Measurements from ENCODE around the gene CHAT. TPM values are rescaled to one million over a fixed set of nuclear protein-coding genes. Genes with fewer than 3 reads are reported as not detected.

Gene CHAT
- polyA plus RNA-seq, 4 donors, result not detected

DNA sequence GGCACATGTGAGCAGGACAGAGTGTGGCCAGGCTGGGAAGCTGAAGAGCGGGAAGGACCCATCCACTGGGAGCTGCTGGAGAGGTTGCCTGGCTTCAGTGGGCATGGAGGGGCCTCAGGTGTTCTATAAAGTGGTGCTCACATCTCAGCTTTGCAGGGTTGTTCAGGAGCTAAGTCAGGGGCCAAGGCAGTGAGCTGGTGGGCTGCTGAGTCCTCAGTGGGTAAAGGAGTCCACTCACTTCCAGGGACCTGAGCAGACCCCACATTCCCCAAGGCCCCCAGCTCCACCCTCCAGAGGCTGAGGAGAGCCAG lies 36.8 kb downstream of the CHAT start:
- no peak for DNase-seq (ENCODE audit: low read depth in 4 of 4, low spot score in 2 of 4)

DNA sequence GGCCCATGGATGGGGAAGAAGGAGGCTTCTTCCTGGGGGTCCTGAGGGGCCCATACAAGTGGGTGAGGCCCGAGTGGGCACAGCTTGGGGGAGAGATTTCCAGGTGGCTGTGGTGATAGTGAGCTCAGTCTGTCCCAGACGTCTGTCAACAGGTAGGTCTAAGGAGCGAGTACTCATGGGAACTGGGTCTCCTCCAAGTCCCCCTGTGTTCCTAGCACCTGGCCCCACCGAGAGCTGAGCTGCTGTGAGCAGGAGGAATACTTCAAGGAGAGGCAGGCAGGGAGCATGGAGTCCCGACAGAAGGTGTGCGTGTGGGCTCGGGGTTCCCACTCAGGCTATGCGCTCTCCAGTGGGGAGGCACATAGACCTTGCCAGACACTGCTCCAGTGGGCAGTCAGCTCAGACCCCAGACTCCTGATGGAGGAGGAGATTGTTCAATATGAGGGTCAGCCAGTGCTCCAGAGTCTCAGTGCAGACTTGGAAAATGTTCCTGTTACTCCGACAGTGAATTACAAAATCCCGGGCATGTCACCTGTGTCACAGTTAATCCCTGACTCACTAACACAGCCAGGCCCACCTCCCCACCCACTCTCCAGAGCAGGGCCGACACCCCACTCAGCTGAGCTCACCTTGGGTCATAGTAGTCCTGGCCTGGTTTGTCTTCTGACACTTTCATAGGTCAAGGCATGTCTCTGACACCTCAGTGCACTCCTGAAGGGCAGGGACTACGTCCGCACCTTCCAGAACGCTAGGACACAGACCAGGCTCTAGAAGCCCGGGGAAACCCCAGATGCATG lies 37.4 kb downstream of the CHAT start:
- DNase-seq (ENCODE audit: low read depth in 4 of 4, low spot score in 2 of 4), result no peak

DNA sequence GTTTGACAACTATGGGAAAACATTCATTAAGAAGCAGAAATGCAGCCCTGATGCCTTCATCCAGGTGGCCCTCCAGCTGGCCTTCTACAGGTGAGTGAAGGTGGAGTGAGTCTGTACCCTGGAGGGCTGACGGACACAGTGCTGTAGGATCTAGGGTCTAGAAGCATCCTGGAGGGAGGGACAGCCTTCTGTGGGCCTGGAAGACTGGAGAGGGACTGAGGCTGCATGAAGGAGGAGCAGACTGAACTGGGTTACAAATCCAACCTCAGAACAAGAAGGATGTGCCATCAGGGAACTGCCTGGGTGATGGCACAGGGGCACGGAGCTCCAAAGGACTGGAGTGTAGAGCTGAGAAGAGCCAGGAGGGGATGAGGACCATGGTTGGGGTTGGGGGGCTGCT lies 38.1 kb downstream of the CHAT start:
- no peak for DNase-seq (ENCODE audit: low read depth in 4 of 4, low spot score in 2 of 4)

DNA sequence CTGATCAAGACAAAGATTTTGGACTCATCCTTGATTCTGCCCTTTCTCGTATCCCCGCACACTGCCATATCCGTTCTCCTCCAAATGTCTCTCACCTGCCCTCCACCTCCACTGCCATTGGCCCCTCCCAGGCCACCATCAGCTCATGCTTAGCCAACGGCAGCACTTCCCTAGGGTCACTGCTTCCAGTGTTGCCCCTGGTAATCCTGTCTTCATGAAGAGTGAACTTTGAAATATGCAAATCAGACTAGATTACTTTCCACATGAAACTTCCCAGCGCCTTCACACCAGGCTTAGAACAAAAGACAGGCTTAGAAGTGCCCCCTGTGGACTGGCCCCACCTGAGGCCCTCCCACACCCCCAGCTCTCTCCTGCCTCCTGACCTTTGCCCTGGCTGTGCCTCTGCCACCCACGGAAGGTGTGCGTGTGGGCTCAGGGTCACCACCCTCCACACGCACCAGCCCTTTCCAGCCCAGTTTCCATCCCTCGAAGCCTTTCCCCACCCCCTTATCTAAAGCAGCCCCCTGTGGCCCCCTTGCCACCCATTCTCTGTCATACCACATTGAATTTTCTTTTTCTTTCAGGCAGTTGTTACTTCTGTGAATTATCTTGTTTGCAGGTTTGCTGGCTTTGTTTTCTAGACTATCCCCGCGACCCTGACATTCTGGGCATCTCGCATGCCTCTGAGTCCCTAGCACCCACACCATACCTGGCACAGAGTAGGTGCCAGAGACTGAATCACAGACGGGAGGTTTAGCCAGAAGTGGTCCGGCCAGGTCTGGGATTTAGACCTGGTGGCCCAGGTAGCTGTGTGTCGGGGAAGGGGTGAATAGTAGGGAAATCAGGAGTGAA lies 38.8 kb downstream of the CHAT start:
- DNase-seq (ENCODE audit: low read depth in 4 of 4, low spot score in 2 of 4), result no peak

DNA sequence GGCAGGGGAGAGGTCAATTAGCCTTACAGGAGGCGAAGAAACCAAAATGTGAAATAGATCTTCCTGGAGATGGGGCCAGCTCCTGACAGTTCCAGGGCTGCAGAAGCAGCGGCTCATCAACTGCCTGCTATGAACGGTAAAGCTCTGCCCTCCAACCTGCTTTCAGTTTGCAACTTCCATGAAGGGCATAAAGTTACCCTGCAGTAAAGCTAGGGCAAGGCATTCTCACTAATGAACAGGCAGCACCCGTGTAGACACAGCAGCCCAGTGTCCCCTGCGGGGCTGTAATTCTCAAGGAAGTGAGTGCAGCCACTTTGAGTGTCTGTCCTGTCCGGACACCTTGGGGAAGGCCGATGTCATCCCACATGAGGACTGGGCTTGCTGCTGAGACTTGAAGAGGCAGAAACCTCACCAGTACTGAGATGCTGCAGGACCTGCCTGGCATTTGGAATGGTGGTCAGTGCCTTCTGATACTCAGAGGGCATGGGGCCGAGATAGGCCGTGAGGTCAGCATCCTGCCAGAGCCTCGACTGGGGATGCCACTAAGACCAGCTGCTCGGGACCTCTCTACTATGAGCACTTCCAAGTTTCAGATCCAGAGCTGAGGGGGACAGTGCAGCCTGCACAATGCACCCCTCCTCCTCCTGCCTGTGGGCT lies 39.6 kb downstream of the CHAT start:
- no peak for DNase-seq (ENCODE audit: low read depth in 4 of 4, low spot score in 2 of 4)

DNA sequence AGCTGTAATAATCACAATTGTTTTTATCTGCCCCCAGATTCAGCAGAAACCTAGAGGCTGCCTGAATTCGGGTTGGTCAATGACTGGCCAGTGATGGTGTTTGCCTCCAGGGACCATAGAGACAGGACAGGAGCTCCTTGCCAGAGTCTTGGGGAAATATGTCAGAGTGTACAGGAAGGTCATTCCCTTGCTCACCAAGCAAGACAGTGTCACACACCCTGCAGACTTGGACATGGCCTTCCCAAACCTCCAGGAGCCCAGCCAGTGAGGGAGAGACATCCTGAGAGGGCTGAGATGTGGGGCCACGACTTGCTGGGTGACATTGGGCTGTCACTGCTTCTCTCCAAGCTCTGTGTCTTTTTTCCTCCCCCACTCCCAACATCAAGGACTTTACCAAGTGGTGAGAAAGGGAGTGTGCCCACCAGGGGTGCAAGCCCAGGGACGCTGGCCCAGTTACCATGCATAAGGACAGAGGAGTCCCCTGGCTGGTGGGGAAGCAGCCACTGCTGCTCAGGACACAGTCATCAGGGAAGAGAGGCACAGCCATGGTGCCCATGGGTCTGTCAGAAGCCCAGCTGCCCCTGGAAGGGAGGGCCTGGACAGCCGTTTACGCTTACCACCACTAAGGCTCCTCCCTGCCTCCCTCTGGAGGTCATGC lies 40.3 kb downstream of the CHAT start:
- no peak for DNase-seq (ENCODE audit: low read depth in 4 of 4, low spot score in 2 of 4)

DNA sequence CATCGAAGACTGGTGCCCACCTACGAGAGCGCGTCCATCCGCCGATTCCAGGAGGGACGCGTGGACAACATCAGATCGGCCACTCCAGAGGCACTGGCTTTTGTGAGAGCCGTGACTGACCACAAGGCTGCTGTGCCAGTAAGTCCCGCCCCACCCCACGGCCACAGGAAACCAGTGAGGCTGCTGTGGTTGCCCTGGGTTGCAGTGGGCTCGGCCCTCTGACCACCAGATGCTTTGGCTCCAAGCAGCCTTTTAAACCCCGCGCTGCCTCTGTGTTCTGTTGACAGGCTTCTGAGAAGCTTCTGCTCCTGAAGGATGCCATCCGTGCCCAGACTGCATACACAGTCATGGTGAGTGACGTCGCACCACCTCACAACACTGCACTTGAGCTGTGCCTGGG lies 41.3 kb downstream of the CHAT start:
- no peak for DNase-seq (ENCODE audit: low read depth in 4 of 4, low spot score in 2 of 4)

DNA sequence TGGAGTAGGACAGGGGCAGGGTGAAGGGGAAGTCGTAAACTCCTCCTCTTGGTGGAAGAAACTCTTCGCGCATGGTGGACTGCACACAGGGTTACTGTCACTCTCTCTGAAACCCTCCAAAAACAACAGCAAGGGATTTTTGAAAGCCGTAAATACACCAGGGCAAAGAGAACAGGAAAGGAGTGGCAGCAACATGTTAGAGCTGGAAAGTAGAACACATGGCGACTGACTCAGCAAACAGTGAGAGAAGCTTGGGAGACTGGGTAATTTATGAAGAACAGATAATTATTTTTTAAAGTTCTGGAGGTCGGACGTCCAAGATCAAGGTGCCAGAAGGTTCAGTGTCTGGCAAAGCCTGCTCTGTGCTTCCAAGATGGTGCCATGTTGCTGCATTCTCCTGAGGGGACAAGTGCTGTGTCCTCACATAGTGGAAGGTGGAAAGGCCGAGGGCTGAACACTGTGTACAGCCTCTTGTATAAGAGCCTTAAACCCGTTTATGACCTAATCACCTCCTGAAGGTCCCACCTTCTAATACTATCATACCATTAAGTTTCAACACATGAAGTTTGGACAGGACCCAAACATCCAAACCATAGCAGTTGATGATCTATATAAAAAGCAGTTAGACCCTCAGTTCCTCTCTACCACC lies 43.1 kb downstream of the CHAT start:
- no peak for DNase-seq (ENCODE audit: low read depth in 4 of 4, low spot score in 2 of 4)

DNA sequence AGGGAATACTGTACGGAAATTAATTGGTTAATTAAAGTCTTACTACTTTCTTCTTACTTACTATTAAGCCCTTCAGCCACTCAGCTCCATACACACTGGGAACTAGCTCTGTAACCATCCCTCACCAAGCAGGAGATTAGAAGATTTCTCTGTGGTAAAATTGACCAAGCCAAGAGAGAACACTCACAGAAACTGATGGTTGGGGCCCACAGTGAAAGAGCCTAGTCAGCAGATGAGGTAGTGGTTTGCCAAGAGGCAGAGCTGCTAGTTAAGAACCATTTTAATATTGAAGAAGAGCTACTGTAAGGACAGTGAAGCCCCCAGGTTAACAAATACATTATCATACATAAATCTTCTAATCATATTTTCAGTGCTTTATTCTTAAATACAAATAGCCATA lies 43.8 kb downstream of the CHAT start:
- no peak for DNase-seq (ENCODE audit: low read depth in 4 of 4, low spot score in 2 of 4)

DNA sequence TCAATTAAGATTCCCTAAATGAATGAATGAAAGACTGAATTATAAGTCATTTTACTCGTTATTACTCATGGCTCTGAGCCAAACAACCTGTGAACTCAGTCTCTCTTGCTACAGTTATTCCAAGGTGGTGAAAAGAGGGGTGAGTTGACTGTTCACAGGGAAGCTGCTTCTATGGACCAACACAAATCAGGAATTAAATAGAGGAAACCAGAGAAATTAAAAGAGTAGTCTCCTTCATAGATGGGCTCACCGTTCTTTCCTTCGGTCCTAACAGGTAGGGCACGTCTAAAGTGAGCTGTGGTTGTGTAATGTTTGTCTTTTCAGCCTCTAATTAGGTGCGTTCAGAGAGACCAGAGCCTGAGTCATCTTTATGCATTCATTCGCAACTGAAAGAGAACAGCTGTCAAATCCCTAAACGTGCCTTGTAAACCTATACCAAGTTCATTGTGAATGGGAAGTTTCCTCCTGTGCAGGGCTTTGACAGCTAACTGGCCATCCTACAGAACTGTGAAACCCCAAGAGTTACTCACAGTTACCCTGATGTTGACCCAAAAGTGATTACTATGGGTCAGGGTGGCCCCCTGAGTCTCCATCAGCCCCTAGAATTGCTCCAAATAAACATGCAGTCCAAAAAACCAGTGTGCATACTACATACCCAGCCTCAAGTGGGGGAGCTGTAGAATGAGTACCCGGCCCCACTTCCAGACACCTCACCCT lies 47.5 kb downstream of the CHAT start:
- DNase-seq (ENCODE audit: low read depth in 4 of 4, low spot score in 2 of 4), result no peak

DNA sequence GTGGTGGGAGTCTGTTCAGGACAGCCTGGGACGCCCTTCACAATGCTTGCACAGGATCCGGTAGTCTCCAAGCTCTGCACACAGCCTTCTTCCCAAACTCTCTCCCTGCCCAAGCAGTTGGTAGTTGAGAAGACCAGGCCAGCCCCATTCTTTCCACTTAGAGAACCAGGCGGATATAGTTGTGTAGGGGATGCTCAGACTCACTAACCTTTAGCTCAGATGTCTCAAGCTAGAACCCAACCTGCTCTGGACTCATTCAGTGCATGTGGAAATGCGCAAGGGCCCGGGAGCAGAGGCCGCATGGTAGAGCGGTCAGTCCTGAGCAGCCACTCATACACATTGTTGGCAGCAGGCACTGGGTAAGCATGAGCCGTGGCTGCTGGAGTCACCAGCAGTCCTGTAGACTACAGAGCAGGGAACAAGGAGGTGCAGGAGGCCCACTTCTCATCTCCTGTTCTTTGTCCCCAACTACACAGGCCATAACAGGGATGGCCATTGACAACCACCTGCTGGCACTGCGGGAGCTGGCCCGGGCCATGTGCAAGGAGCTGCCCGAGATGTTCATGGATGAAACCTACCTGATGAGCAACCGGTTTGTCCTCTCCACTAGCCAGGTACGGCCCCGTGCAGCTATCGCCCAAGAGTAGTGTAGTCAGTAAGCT lies 48.5 kb downstream of the CHAT start:
- no peak for DNase-seq (ENCODE audit: low read depth in 4 of 4, low spot score in 2 of 4)

DNA sequence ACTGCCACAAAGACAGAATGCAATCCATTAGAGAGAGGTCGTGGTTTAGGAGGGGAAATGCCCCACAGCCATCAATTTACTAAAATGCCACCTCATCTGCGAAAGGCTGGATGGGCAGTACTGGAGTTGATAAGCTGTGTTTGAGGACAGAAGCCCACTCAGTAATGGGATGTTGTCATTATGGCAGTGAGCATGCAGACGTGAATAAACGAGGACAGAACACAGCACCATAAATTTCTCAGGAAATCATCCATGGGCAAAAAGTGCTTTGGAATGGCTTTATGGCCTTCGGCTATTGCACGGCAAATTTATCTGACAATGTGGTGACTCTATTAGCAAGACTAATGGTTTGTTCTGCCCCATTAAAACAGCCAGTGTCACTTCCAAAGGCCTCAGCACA lies 49.8 kb downstream of the CHAT start:
- DNase-seq (ENCODE audit: low read depth in 4 of 4, low spot score in 2 of 4), result no peak

DNA sequence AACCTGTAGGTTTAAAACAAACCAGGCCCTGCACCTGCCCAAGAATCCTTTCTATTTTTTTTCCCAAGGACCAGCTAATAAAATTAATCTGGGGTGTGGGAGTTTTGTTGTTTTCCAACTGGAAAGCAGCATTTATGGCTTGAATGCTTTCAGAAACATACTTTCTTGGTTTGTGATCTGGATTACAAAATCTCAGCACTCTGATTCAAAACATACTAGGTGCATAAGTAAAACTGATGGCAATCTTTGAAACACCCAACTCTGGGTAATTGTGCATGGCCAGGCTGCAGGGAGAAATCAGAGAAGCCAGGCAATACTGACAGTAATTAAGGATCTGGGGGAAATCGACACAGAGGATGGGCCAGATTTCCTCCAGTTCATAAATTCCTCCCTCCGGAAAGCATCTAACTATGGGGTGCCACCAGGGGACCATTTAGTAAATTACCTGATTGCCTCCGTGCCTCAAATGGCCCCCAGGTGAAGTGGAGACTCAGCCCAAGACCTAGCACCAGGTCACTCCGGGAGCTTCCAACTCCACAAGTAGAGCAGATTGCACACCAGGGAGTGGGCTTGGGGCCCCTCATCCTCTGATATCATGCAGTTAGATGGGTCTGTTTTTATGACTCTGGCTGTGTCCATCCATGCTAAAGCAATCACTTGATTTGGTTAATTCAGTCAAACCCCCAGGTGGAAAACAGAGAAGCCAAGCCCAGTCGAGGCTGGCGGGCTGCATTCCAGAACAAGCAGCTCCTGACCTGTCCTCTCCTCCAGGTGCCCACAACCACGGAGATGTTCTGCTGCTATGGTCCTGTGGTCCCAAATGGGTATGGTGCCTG lies 50.4 kb downstream of the CHAT start:
- no peak for DNase-seq (ENCODE audit: low read depth in 4 of 4, low spot score in 2 of 4)

DNA sequence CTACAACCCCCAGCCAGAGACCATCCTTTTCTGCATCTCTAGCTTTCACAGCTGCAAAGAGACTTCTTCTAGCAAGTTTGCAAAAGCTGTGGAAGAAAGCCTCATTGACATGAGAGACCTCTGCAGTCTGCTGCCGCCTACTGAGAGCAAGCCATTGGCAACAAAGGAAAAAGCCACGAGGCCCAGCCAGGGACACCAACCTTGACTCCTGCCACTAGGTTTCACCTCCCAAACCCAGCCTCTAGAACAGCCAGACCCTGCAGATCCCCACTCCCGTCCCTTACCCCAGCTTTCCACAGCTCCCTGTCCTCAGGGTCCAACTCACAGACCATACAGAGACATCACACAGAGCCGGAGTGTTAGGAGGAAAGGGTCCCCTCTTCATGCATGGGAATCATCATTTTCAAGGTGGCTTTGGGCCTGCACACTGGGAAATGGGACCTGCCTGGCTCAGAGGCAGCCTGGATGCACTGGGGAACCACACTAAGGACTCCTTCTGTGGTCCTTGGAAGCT lies 51.1 kb downstream of the CHAT start:
- DNase-seq (ENCODE audit: low read depth in 4 of 4, low spot score in 2 of 4), result no peak

DNA sequence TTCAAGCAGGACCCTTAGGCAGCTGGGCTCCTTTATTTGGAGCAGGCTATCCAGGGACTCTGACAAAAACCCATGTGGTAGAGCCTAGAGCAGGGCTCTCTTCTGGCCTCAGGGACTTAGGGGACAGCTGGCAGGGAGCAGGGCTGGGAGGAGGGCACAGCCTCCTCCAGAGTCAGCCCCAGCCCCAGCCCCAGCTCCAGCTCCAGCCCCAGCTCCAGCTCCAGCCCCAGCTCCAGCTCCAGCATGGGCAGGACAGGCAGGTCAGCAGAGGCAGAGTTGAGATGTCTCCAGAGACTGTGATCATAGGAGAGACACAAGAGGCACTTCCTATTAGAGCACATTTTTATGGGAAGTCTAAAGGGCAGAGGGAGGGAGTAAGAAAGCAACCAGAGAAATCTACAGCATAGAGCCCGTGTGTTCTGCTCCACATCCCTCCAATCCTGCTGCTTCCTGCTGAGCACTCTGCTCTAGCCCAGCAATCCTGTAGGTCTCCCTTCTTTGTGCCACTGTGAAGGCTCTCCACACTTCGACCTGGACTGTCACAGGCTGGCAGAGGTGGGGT lies 52.3 kb downstream of the CHAT start:
- DNase-seq (ENCODE audit: low read depth in 4 of 4, low spot score in 2 of 4), result no peak

DNA sequence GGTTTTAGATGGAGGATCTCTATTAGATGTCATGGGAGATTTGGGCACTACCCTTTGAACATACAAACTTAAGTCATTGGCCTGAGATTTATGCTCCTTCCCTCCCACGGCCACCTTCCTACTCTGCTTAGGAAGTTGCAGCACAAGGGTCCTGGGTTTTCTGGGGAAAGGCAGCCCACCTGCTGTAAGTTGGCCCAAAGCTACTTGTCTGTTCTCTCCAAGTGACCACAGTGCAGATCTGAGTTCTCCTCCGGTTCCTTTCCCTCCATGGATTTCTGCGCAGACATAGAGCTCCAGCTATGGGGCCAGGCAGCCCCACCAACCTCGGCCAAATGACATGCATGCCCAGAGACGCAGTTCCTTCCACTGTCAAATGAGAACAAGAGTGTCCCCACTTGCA lies 52.8 kb downstream of the CHAT start:
- DNase-seq (ENCODE audit: low read depth in 4 of 4, low spot score in 2 of 4), result no peak

DNA sequence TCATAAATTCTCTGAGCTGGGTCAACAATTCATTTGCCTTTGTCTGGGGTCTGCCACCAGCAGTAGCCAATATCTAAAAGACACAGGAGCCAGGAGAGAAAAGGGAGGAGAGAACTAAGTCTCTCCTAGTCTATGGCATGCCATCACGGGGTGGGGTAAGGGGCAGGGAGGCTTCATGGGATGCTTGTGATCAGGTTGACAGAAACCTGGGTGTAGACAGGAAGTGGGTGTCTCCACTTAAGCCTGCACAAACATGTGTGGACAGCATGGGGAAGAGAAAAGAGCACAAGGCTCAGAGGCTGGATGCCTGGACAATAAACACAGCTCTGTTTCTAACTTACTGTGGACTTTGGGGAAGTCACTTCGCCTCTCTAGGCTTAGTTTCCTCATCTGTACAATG lies 54.2 kb downstream of the CHAT start:
- DNase-seq (ENCODE audit: low read depth in 4 of 4, low spot score in 2 of 4), result no peak

DNA sequence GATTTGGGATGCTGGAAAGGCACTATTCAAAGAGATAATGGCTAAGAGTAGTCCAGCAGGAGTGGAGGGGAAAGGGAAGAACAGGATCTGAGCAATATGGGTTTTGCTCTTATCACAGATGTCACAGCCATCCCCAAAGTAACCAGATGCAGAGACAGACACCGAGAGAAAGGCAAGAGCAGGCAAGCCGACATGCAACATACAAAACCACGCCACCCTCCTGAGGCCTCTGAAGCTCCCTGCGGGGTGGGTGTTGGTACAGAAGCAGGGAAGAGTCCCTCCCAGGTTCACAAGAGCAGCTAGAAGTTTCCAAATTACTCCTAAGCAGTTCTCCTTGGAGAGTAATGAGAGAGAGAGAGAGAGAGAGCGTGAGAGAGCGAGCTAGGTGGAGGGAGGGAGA lies 54.8 kb downstream of the CHAT start:
- DNase-seq (ENCODE audit: low read depth in 4 of 4, low spot score in 2 of 4), result no peak

All from left renal cortex interstitium (tissue), 4 donors.